IPS-15b (cell line): Measurements from ENCODE around the gene SELENOO.

Experiments
- H3K27me3 ChIP-seq: one replicate; pipeline ENCODE4 v1.6.1; 2013; ENCODE audit warnings: low read length; ENCODE audit not compliant: control insufficient read depth, insufficient read depth
- H3K36me3 ChIP-seq: one replicate; pipeline ENCODE4 v1.6.1; 2013; ENCODE audit warnings: low read length; ENCODE audit not compliant: control insufficient read depth, insufficient read depth
- H3K4me1 ChIP-seq: one replicate; pipeline ENCODE4 v1.6.1; 2013; ENCODE audit warnings: mild to moderate bottlenecking, low read length; ENCODE audit not compliant: control insufficient read depth, insufficient read depth
- H3K4me3 ChIP-seq: one replicate; pipeline ENCODE4 v1.5.1; 2013; ENCODE audit warnings: low read depth, low read length
- H3K9ac ChIP-seq: one replicate; pipeline ENCODE4 v1.6.1; 2013; ENCODE audit warnings: low read depth, mild to moderate bottlenecking, low read length
- H3K9me3 ChIP-seq: one replicate; pipeline ENCODE4 v1.6.1; 2013; ENCODE audit warnings: mild to moderate bottlenecking, low read length; ENCODE audit not compliant: control insufficient read depth, insufficient read depth

Gene SELENOO

GRCh38 chr22:50183141-50183971 lies 17.5 kb upstream of the SELENOO start:
- H3K9ac ChIP-seq: no peak overlapping the region
- no peaks in the 10 kb centered on the region for H3K4me1 ChIP-seq
- peaks cover 4% of the 10 kb centered on the region for H3K36me3 ChIP-seq
- no peak overlapping the region for H3K4me3 ChIP-seq
- no peaks in the 10 kb centered on the region for H3K27me3 ChIP-seq
- H3K9me3 ChIP-seq: no peaks in the 10 kb centered on the region

- H3K36me3 ChIP-seq: peaks cover 6% of the 10 kb centered on the region
- H3K27me3 ChIP-seq: no peaks in the 10 kb centered on the region
- no peaks in the 10 kb centered on the region for H3K4me1 ChIP-seq
- H3K9me3 ChIP-seq: no peaks in the 10 kb centered on the region
- peak overlapping the region; percentile 70 for H3K4me3 ChIP-seq
- no peak overlapping the region for H3K9ac ChIP-seq
Observed at GRCh38 chr22:50184004-50184901, 16.6 kb upstream of the SELENOO start.

GRCh38 chr22:50184902-50185374 lies 15.9 kb upstream of the SELENOO start:
- Histone ChIP-seq H3K4me1 (no peaks in the 10 kb centered on the region), H3K4me3 (peak overlapping the region; percentile 70), H3K36me3 (peaks cover 7% of the 10 kb centered on the region), H3K9ac (no peak overlapping the region), H3K27me3 (no peaks in the 10 kb centered on the region), H3K9me3 (no peaks in the 10 kb centered on the region)

GRCh38 chr22:50185375-50186087 lies 15.3 kb upstream of the SELENOO start, which contains the start of gene TRABD:
Gene TRABD, plus strand, starts transcription at chr22:50185913. Its CDS starts 7,148 bp downstream, at chr22:50193061.
- H3K9ac ChIP-seq: peak within 1 kb of the TSS; percentile 24
- H3K4me1 ChIP-seq: no peaks in the 10 kb centered on the region
- H3K9me3 ChIP-seq: no peaks in the 10 kb centered on the region
- H3K27me3 ChIP-seq: no peaks in the 10 kb centered on the region
- H3K36me3 ChIP-seq: peaks cover 7% of the 10 kb centered on the region
- H3K4me3 ChIP-seq: peak within 1 kb of the TSS; percentile 70

GRCh38 chr22:50186181-50186714 lies 14.6 kb upstream of the SELENOO start:
- peak overlapping the region; percentile 24 for H3K9ac ChIP-seq
- no peaks in the 10 kb centered on the region for H3K9me3 ChIP-seq
- peak overlapping the region; percentile 67 for H3K4me3 ChIP-seq
- no peaks in the 10 kb centered on the region for H3K27me3 ChIP-seq
- H3K4me1 ChIP-seq: no peaks in the 10 kb centered on the region
- peaks cover 10% of the 10 kb centered on the region for H3K36me3 ChIP-seq

- Histone ChIP-seq H3K4me1 (no peaks in the 10 kb centered on the region), H3K27me3 (no peaks in the 10 kb centered on the region), H3K9me3 (no peaks in the 10 kb centered on the region), H3K9ac (peak overlapping the region; percentile 24), H3K36me3 (peaks cover 10% of the 10 kb centered on the region), H3K4me3 (peak overlapping the region; percentile 67)
Observed at GRCh38 chr22:50186761-50187523, 13.9 kb upstream of the SELENOO start.

- Histone ChIP-seq H3K36me3 (peaks cover 14% of the 10 kb centered on the region), H3K9ac (peak overlapping the region; percentile 37), H3K4me1 (no peaks in the 10 kb centered on the region), H3K27me3 (no peaks in the 10 kb centered on the region), H3K4me3 (no peak overlapping the region), H3K9me3 (no peaks in the 10 kb centered on the region)
Observed at GRCh38 chr22:50188356-50188755, 12.5 kb upstream of the SELENOO start.

- H3K36me3 ChIP-seq: peaks cover 23% of the 10 kb centered on the region
- peak overlapping the region; percentile 37 for H3K9ac ChIP-seq
- H3K4me1 ChIP-seq: no peaks in the 10 kb centered on the region
- H3K4me3 ChIP-seq: no peak overlapping the region
- no peaks in the 10 kb centered on the region for H3K27me3 ChIP-seq
- H3K9me3 ChIP-seq: no peaks in the 10 kb centered on the region
Observed at GRCh38 chr22:50189184-50189848, 11.5 kb upstream of the SELENOO start.

- Histone ChIP-seq H3K36me3 (peaks cover 28% of the 10 kb centered on the region), H3K27me3 (no peaks in the 10 kb centered on the region), H3K4me1 (no peaks in the 10 kb centered on the region), H3K9me3 (no peaks in the 10 kb centered on the region), H3K4me3 (no peak overlapping the region), H3K9ac (peak overlapping the region; percentile 65)
Observed at GRCh38 chr22:50189849-50190181, 11.0 kb upstream of the SELENOO start.

GRCh38 chr22:50190182-50190940 lies 10.4 kb upstream of the SELENOO start:
- H3K27me3 ChIP-seq: no peaks in the 10 kb centered on the region
- H3K9me3 ChIP-seq: no peaks in the 10 kb centered on the region
- H3K36me3 ChIP-seq: peaks cover 30% of the 10 kb centered on the region
- no peaks in the 10 kb centered on the region for H3K4me1 ChIP-seq
- no peak overlapping the region for H3K4me3 ChIP-seq
- H3K9ac ChIP-seq: peak overlapping the region; percentile 65
